Mammary epithelial cell (primary cell): ENCODE results near the gene ERBB4.

Source experiments
- EZH2 ChIP-seq: IDR thresholded peaks from 2 replicates; pipeline ENCODE4 v1.6.1; 2012; ENCODE audit warnings: low read length, inconsistent platforms, borderline replicate concordance
- TF ChIP-seq, protein P1 (sequence below), 2 donors: IDR thresholded peaks in 1 of 2; conservative IDR thresholded peaks in 1 of 2; 2 replicates each; pipeline ENCODE4 v1.5.1; 2011 to 2012; ENCODE audit warnings: inconsistent platforms in 2 of 2, low read length in 2 of 2, mild to moderate bottlenecking in 2 of 2, control low read depth in 1 of 2, low read depth in 1 of 2; ENCODE audit not compliant: insufficient read depth in 1 of 2; ENCODE audit errors: extremely low read depth in 1 of 2

DNA sequence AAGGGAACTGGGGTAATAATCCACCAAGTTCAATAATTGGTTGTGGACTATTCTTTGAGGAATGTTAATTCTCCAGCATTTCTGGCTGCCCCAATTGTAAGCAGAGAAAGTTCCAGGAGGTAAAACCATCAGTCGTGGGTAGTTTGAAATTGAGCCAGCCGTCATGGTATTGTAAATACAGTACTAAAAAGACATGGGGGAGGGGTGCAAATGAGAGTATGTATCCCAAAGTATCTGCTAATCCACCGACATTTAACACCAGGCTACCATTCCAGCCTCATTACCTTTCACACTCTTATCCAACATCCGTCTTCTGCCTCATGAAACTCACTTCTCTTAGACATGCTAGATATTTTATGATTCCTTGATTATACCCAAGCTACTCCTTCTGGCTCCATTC, 507.9 kb downstream of the ERBB4 start:
- TF ChIP-seq, protein P1, sequence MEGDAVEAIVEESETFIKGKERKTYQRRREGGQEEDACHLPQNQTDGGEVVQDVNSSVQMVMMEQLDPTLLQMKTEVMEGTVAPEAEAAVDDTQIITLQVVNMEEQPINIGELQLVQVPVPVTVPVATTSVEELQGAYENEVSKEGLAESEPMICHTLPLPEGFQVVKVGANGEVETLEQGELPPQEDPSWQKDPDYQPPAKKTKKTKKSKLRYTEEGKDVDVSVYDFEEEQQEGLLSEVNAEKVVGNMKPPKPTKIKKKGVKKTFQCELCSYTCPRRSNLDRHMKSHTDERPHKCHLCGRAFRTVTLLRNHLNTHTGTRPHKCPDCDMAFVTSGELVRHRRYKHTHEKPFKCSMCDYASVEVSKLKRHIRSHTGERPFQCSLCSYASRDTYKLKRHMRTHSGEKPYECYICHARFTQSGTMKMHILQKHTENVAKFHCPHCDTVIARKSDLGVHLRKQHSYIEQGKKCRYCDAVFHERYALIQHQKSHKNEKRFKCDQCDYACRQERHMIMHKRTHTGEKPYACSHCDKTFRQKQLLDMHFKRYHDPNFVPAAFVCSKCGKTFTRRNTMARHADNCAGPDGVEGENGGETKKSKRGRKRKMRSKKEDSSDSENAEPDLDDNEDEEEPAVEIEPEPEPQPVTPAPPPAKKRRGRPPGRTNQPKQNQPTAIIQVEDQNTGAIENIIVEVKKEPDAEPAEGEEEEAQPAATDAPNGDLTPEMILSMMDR (conservative IDR thresholded peaks at IDR 0.05 in 1 of 2, IDR thresholded peaks at IDR 0.05 in 1 of 2; ENCODE audit: extremely low read depth in 1 of 2, insufficient read depth in 1 of 2, low read depth in 1 of 2, low read length in 2 of 2), result no peak
- TF ChIP-seq EZH2, result no peak
